ENCODE measurements around the gene EXOC4. TPM values are rescaled to one million over a fixed set of nuclear protein-coding genes. Genes with fewer than 3 reads are reported as not detected.

EXOC4 gene
- total and polyA plus RNA-seq, 2 experiments from 2014 or later, result 23.9 to 51.7 TPM

DNA sequence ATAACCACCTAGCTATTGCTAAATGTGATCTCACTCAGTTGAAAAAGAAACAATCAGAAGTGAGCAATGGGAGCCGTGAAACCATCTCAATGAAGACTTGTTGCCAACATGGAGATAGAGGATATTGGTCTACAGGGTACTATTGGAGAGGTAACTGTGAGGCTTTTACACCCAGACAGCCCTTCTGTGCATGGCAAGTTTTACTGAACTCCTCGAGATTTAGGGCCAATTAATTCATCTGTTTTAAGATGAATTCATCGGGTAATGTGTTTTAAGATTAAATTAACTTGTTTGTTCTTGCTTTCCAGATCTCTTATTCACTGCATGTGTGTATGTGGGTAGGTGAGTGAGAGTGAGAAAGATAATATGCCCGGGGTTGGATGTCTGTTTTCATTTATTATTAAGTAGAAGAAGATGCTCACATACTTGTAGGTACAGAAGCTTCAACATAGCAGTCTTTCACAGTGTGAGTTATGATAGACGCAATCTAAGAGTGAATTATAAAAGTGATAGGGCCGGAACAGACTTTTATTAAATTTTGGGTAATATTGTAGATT, 323.8 kb downstream of the EXOC4 start:
- no peaks in the 10 kb centered on the region for H3K79me2 ChIP-seq (ENCODE audit: insufficient read depth)
- no peaks in the 10 kb centered on the region for H3K27me3 ChIP-seq (replicated peaks; ENCODE audit: insufficient read depth)
- no peaks in the 10 kb centered on the region for H3K9me2 ChIP-seq (ENCODE audit: insufficient read depth)
- no peaks in the 10 kb centered on the region for H3K9me3 ChIP-seq (ENCODE audit: low read depth)
- WGBS, 2 experiments (ENCODE audit: low coverage in 1 of 2, low lambda C conversion rate in 2 of 2, missing lambda C conversion rate in 2 of 2), result 96 to 98% methylated on average over 6 of the region's 6 CpGs
- H3F3A ChIP-seq (ENCODE audit: insufficient read depth), result no peaks in the 10 kb centered on the region
- no peak overlapping the region for H3K4me2 ChIP-seq (ENCODE audit: unreplicated experiment)
- no peaks in the 10 kb centered on the region for H4K20me1 ChIP-seq (ENCODE audit: insufficient read depth)
- no peak for DNase-seq
- H2AFZ ChIP-seq, result no peak overlapping the region
- H3K27ac ChIP-seq, result no peak overlapping the region
- H3K4me1 ChIP-seq (ENCODE audit: insufficient read depth), result peaks cover 15% of the 10 kb centered on the region
- H3K36me3 ChIP-seq (ENCODE audit: low read depth), result no peaks in the 10 kb centered on the region
- TF ChIP-seq EZH2phosphoT487 (IDR thresholded peaks at IDR 0.05; ENCODE audit: insufficient read depth, low read depth) (no peak), EZH2 (IDR thresholded peaks at IDR 0.05; ENCODE audit: insufficient read depth, poor library complexity, severe bottlenecking) (no peak)
- H3K9ac ChIP-seq, result no peak overlapping the region
- no peak overlapping the region for H3K4me3 ChIP-seq
- in situ Hi-C loops (cut with MboI), result no loop called here

DNA sequence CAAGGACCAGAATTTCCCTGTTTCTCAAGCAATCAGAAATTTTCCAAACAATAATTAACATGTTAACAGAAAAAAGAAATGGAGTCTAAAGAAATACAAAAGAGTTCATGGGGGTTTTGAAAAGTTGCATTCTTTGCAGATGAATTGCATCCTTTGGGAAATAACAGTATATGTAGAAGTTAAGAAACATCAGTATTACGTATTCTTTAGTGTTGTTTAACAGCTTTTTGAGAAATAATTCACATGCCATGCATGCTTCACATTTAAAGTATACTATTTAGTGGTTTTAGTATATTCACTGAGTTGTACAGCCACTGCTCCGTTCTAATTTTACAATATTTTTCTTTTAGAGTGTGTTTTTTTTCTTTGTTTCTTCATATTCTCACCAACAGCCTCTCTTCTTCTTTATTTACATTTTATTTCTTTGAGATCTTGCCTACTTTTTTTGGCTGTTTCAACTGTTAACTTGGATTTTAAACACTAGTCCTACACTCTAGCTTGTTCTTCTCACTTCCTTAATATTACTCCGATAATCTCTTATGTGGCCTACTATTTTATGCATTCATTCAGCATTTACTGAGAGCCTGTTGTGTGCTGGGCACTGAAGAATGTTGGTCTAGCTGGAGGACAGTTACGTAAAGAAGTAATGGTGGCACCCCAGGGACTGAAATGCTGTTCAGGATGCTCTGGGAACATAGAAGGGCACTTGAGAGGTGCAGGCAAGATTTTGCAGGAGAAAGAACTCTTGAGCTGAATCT, 330.1 kb downstream of the EXOC4 start:
- DNase-seq, result peak; percentile 86
- peaks cover 23% of the 10 kb centered on the region for H3F3A ChIP-seq (ENCODE audit: insufficient read depth)
- H3K36me3 ChIP-seq (ENCODE audit: low read depth), result no peaks in the 10 kb centered on the region
- peak overlapping the region; percentile 59 for H3K4me2 ChIP-seq (ENCODE audit: unreplicated experiment)
- H4K20me1 ChIP-seq (ENCODE audit: insufficient read depth), result no peaks in the 10 kb centered on the region
- no peaks in the 10 kb centered on the region for H3K79me2 ChIP-seq (ENCODE audit: insufficient read depth)
- WGBS, 2 experiments (ENCODE audit: low coverage in 1 of 2, low lambda C conversion rate in 2 of 2, missing lambda C conversion rate in 2 of 2), result 49% methylated on average over 4 of the region's 4 CpGs
- no peaks in the 10 kb centered on the region for H3K27me3 ChIP-seq (replicated peaks; ENCODE audit: insufficient read depth)
- in situ Hi-C loops (cut with MboI), result no loop called here
- H3K9ac ChIP-seq, result peak overlapping the region; percentile 20; the same call in 1 of the 2 replicates
- TF ChIP-seq EZH2 (IDR thresholded peaks at IDR 0.05; ENCODE audit: insufficient read depth, poor library complexity, severe bottlenecking), result no peak
- 0 out of 2 replicates have a peak, but pooled peaks have one; percentile 86 for TF ChIP-seq EZH2phosphoT487 (IDR thresholded peaks at IDR 0.05; ENCODE audit: insufficient read depth, low read depth)
- H3K4me3 ChIP-seq, result 0 out of 2 replicates have a peak overlapping the region, but pooled peaks have one; percentile 11
- H3K4me1 ChIP-seq (ENCODE audit: insufficient read depth), result peaks cover 25% of the 10 kb centered on the region
- H3K9me2 ChIP-seq (ENCODE audit: insufficient read depth), result no peaks in the 10 kb centered on the region
- no peaks in the 10 kb centered on the region for H3K9me3 ChIP-seq (ENCODE audit: low read depth)
- peak overlapping the region; percentile 65 for H3K27ac ChIP-seq
- H2AFZ ChIP-seq, result peak overlapping the region; percentile 14; the same call in 1 of the 2 replicates

DNA sequence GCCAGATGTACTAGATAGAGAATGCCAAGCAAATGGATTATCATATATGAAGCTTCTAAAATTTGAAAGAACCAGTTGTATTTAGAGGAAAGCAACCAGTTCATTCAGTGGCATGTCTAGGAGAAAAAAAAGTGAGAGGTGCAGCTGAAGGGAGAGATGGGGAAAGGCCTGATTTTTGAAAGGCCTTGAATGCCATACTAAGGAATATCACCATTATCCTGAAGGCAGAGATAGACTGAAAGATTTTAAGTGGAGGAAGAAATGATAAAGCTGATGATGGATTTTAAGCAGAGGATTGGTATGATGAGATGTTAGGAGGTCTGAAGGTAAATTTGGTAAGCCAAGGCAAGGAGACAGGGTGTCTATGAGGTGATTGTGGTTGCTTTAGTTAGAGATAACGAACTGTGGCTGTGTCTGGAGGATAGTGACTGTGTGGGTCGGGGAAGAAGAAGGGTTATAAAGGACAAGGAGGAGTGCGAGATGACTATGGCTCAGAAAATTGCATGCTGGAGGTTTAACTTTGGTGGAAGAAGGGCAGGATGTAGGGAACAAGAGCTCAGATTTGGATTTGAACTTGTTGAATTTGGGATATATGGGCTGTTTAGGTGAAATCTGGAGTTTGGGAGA, 330.8 kb downstream of the EXOC4 start:
- no peaks in the 10 kb centered on the region for H3K27me3 ChIP-seq (replicated peaks; ENCODE audit: insufficient read depth)
- no peaks in the 10 kb centered on the region for H3K79me2 ChIP-seq (ENCODE audit: insufficient read depth)
- peaks cover 25% of the 10 kb centered on the region for H3K4me1 ChIP-seq (ENCODE audit: insufficient read depth)
- peak overlapping the region; percentile 65 for H3K27ac ChIP-seq
- H4K20me1 ChIP-seq (ENCODE audit: insufficient read depth), result no peaks in the 10 kb centered on the region
- H3F3A ChIP-seq (ENCODE audit: insufficient read depth), result peaks cover 23% of the 10 kb centered on the region
- in situ Hi-C loops (cut with MboI), result no loop called here
- no peaks in the 10 kb centered on the region for H3K9me3 ChIP-seq (ENCODE audit: low read depth)
- H3K9me2 ChIP-seq (ENCODE audit: insufficient read depth), result no peaks in the 10 kb centered on the region
- no peak overlapping the region for H3K9ac ChIP-seq
- WGBS, 2 experiments (ENCODE audit: low coverage in 1 of 2, low lambda C conversion rate in 2 of 2, missing lambda C conversion rate in 2 of 2), result 92 to 96% methylated on average over 3 of the region's 3 CpGs
- no peak overlapping the region for H3K4me2 ChIP-seq (ENCODE audit: unreplicated experiment)
- no peak overlapping the region for H3K4me3 ChIP-seq
- no peaks in the 10 kb centered on the region for H3K36me3 ChIP-seq (ENCODE audit: low read depth)
- TF ChIP-seq EZH2 (IDR thresholded peaks at IDR 0.05; ENCODE audit: insufficient read depth, poor library complexity, severe bottlenecking) (no peak), EZH2phosphoT487 (IDR thresholded peaks at IDR 0.05; ENCODE audit: insufficient read depth, low read depth) (no peak)
- no peak for DNase-seq
- 0 out of 2 replicates have a peak overlapping the region, but pooled peaks have one; percentile 14 for H2AFZ ChIP-seq

DNA sequence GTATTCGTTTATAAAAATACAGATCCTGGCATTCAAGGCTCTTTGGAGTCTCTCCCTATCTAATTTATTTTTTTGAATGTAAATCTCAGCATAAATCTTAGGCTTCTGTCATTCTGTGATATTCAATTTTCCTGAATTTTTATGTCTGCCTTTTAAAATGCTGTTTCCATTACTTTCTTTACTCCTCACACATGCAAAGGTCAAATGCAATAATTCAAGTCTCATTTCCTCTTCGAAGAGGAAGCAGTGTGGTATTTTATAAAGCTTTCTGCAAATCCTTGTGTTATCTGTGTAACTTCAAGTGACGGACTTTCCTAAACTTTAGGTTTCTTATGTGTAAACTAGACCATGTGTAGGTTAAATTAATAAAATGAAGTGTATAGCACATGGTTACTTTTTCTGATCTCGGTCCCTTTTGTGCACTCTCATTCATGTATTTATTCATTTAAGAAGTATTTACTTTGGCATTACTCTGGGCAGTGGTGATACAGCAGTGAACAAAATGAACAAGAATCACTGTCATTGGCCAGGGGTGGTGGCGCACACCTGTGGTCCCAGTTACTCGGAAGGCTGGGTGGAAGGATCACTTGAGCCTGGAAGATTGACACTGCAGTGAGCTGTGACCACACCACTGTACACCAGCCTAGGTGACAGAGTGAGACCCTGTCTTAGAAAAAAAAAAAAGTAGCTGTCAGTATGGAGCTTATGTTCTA, 332.2 kb downstream of the EXOC4 start:
- in situ Hi-C loops (cut with MboI), result no loop called here
- no peak overlapping the region for H2AFZ ChIP-seq
- WGBS, 2 experiments (ENCODE audit: low coverage in 1 of 2, low lambda C conversion rate in 2 of 2, missing lambda C conversion rate in 2 of 2), result 84 to 85% methylated on average over 6 of the region's 6 CpGs

More for the DNA sequence above, 332.2 kb downstream of the EXOC4 start:
- Histone ChIP-seq H3K79me2 (ENCODE audit: insufficient read depth) (no peaks in the 10 kb centered on the region), H3K4me1 (ENCODE audit: insufficient read depth) (peaks cover 25% of the 10 kb centered on the region), H3K4me3 (no peak overlapping the region), H3K36me3 (ENCODE audit: low read depth) (no peaks in the 10 kb centered on the region), H3K9ac (no peak overlapping the region), H3K9me3 (ENCODE audit: low read depth) (no peaks in the 10 kb centered on the region), H4K20me1 (ENCODE audit: insufficient read depth) (no peaks in the 10 kb centered on the region), H3F3A (ENCODE audit: insufficient read depth) (peaks cover 23% of the 10 kb centered on the region), H3K9me2 (ENCODE audit: insufficient read depth) (no peaks in the 10 kb centered on the region), H3K4me2 (ENCODE audit: unreplicated experiment) (no peak overlapping the region), H3K27me3 (replicated peaks; ENCODE audit: insufficient read depth) (no peaks in the 10 kb centered on the region), H3K27ac (no peak overlapping the region)
- no peak for DNase-seq
- TF ChIP-seq EZH2 (IDR thresholded peaks at IDR 0.05; ENCODE audit: insufficient read depth, poor library complexity, severe bottlenecking), result no peak
- TF ChIP-seq EZH2phosphoT487 (IDR thresholded peaks at IDR 0.05; ENCODE audit: insufficient read depth, low read depth), result no peak
